H9 (cell line): ENCODE data around the gene PCDHB8. TPM values are rescaled to one million over a fixed set of nuclear protein-coding genes. Genes with fewer than 3 reads are reported as not detected.

Experiments used
- DNase-seq: peaks from one replicate; pipeline ENCODE4 v3.0.0-alpha.2; 2017
- H2AFZ ChIP-seq: one replicate; pipeline ENCODE4 v1.6.1; 2013; ENCODE audit warnings: mild to moderate bottlenecking, low read length, control low read depth, moderate library complexity
- H2AK5ac ChIP-seq: 2 replicates; pipeline ENCODE4 v1.6.1; 2013; ENCODE audit warnings: low read length, control low read depth, mixed read lengths; ENCODE audit not compliant: insufficient read length
- H2BK120ac ChIP-seq: one replicate; pipeline ENCODE4 v1.6.1; 2013; ENCODE audit warnings: low read depth, mild to moderate bottlenecking, low read length, control low read depth, inconsistent platforms; ENCODE audit not compliant: poor library complexity, severe bottlenecking
- H2BK12ac ChIP-seq: 2 replicates; pipeline ENCODE4 v1.6.1; 2013; ENCODE audit warnings: low read length, control low read depth, mixed read lengths, low read depth; ENCODE audit not compliant: insufficient read length
- H2BK15ac ChIP-seq: 2 replicates; pipeline ENCODE4 v1.6.1; 2013; ENCODE audit warnings: low read depth, low read length, control low read depth
- H2BK20ac ChIP-seq: one replicate; pipeline ENCODE4 v1.6.1; 2013; ENCODE audit warnings: low read depth, mild to moderate bottlenecking, low read length, control low read depth, inconsistent platforms; ENCODE audit not compliant: poor library complexity, severe bottlenecking
- H2BK5ac ChIP-seq: 2 replicates; pipeline ENCODE4 v1.6.1; 2013; ENCODE audit warnings: low read length, control low read depth, mixed read lengths; ENCODE audit not compliant: insufficient read length
- H3K14ac ChIP-seq: 2 replicates; pipeline ENCODE4 v1.6.1; 2013; ENCODE audit warnings: low read length, control low read depth; ENCODE audit not compliant: insufficient read depth
- H3K18ac ChIP-seq: 2 replicates; pipeline ENCODE4 v1.6.1; 2013; ENCODE audit warnings: low read depth, mild to moderate bottlenecking, mixed read lengths, low read length, control low read depth; ENCODE audit not compliant: insufficient read length
- H3K23ac ChIP-seq: 2 replicates; pipeline ENCODE4 v1.6.1; 2013; ENCODE audit warnings: low read length, control low read depth, mixed read lengths, low read depth; ENCODE audit not compliant: insufficient read length
- H3K23me2 ChIP-seq: 2 replicates; pipeline ENCODE4 v1.6.1; 2013; ENCODE audit warnings: low read depth, mild to moderate bottlenecking, mixed read lengths, low read length, control low read depth; ENCODE audit not compliant: insufficient read length, poor library complexity, severe bottlenecking
- H3K27ac ChIP-seq: 2 replicates; pipeline ENCODE4 v1.5.1; 2013; ENCODE audit warnings: low read length, control low read depth, mixed read lengths, low read depth; ENCODE audit not compliant: insufficient read length
- H3K27me3 ChIP-seq: 2 replicates; pipeline ENCODE4 v1.6.1; 2013; ENCODE audit warnings: low read length, control low read depth, inconsistent platforms; ENCODE audit not compliant: insufficient read depth
- H3K4ac ChIP-seq: 2 replicates; pipeline ENCODE4 v1.6.1; 2013; ENCODE audit warnings: low read depth, mild to moderate bottlenecking, control low read depth, inconsistent platforms, low read length, moderate library complexity
- H3K4me1 ChIP-seq: 2 replicates; pipeline ENCODE4 v1.6.1; 2013; ENCODE audit warnings: low read length, control low read depth, inconsistent platforms; ENCODE audit not compliant: insufficient read depth
- H3K4me2 ChIP-seq: 2 replicates; pipeline ENCODE4 v1.6.1; 2013; ENCODE audit warnings: low read length, control low read depth, mixed read lengths; ENCODE audit not compliant: insufficient read length, insufficient read depth
- H3K56ac ChIP-seq: 2 replicates; pipeline ENCODE4 v1.6.1; 2013; ENCODE audit warnings: low read depth, mild to moderate bottlenecking, mixed read lengths, low read length, control low read depth; ENCODE audit not compliant: insufficient read length
- H3K79me1 ChIP-seq: 2 replicates; pipeline ENCODE4 v1.6.1; 2013; ENCODE audit warnings: low read depth, mild to moderate bottlenecking, moderate library complexity, low read length, control low read depth, inconsistent platforms; ENCODE audit not compliant: insufficient read depth, poor library complexity, severe bottlenecking
- H3K79me2 ChIP-seq: 2 replicates; pipeline ENCODE4 v1.6.1; 2013; ENCODE audit warnings: low read length, control low read depth, inconsistent platforms; ENCODE audit not compliant: insufficient read depth
- H3K9ac ChIP-seq: 2 replicates; pipeline ENCODE4 v1.6.1; 2013; ENCODE audit warnings: low read length, control low read depth, mixed read lengths; ENCODE audit not compliant: insufficient read length; ENCODE audit errors: extremely low read depth
- H3K9me3 ChIP-seq: one replicate; pipeline ENCODE4 v1.6.1; 2013; ENCODE audit warnings: low read depth, low read length, inconsistent platforms; ENCODE audit not compliant: control insufficient read depth
- H3T11ph ChIP-seq: one replicate; pipeline ENCODE4 v1.6.1; 2013; ENCODE audit warnings: mild to moderate bottlenecking, low read length, control low read depth, inconsistent platforms
- H4K20me1 ChIP-seq: one replicate; pipeline ENCODE4 v1.6.1; 2013; ENCODE audit not compliant: control insufficient read depth, insufficient read length, insufficient read depth
- H4K5ac ChIP-seq: 2 replicates; pipeline ENCODE4 v1.6.1; 2013; ENCODE audit warnings: low read depth, mild to moderate bottlenecking, mixed read lengths, low read length, control low read depth; ENCODE audit not compliant: insufficient read length
- H4K8ac ChIP-seq: replicated peaks from 2 replicates; pipeline ENCODE4 v1.6.1; 2013; ENCODE audit warnings: low read length, control low read depth, mixed read lengths, low read depth; ENCODE audit not compliant: insufficient read length
- H4K91ac ChIP-seq: 2 replicates; pipeline ENCODE4 v1.6.1; 2013; ENCODE audit warnings: low read depth, mild to moderate bottlenecking, moderate library complexity, mixed read lengths, low read length, control low read depth; ENCODE audit not compliant: insufficient read length
- H3K27ac Mint-ChIP-seq, 3 experiments: 2 replicates in 2 of 3; 3 replicates in 1 of 3; pipeline ENCODE4 v1.8.0; 2020 to 2021; ENCODE audit warnings: mixed read lengths in 3 of 3, mild to moderate bottlenecking in 1 of 3, moderate library complexity in 1 of 3
- H3K27me3 Mint-ChIP-seq: 2 replicates; pipeline ENCODE4 v1.8.0; 2021; ENCODE audit warnings: low read depth, mild to moderate bottlenecking, moderate library complexity, mixed read lengths
- H3K36me3 Mint-ChIP-seq, 3 experiments: 2 replicates in 2 of 3; 3 replicates in 1 of 3; pipeline ENCODE4 v1.8.0; 2020 to 2021; ENCODE audit warnings: low read depth in 3 of 3, mixed read lengths in 3 of 3; ENCODE audit not compliant: insufficient read depth in 1 of 3
- H3K4me1 Mint-ChIP-seq, 2 experiments: 2 replicates each; pipeline ENCODE4 v1.8.0; 2020; ENCODE audit warnings: mixed read lengths in 2 of 2
- H3K4me3 Mint-ChIP-seq, 2 experiments: 2 replicates in 1 of 2; 3 replicates in 1 of 2; pipeline ENCODE4 v1.8.0; 2020 to 2021; ENCODE audit warnings: mild to moderate bottlenecking in 2 of 2, mixed read lengths in 2 of 2, moderate library complexity in 1 of 2
- H3K9me3 Mint-ChIP-seq, 2 experiments: 2 replicates in 1 of 2; 3 replicates in 1 of 2; pipeline ENCODE4 v1.8.0; 2020; ENCODE audit warnings: mild to moderate bottlenecking in 2 of 2, mixed read lengths in 2 of 2, moderate library complexity in 1 of 2
- CTCF ChIP-seq: fragments of 200-600 bp; sonication (generic); conservative IDR thresholded peaks from 3 replicates; pipeline ENCODE4 v1.8.0; 2021; ENCODE audit warnings: antibody characterized with exemption, mild to moderate bottlenecking
- WGBS: extraction: QIAGEN DNeasy Blood & Tissue Kit; methylation state at CpG from one replicate; pipeline ENCODE4 v1.1.7; 2013; ENCODE audit warnings: missing lambda C conversion rate, low lambda C conversion rate, mixed read lengths; ENCODE audit not compliant: insufficient read length; ENCODE audit errors: extremely low coverage; 5-methylcytosine and 5-hydroxymethylcytosine counted together
- total RNA-seq: library from RNA; stranded (reverse); gene quantifications from 2 replicates; pipeline ENCODE4 v1.2.1, GENCODE V29; 2021

The PCDHB8 gene
- total RNA-seq, 1 experiment from 2014 or later, result 0.57 TPM

GRCh38 chr5:141196363-141196762 is 18.8 kb downstream of the PCDHB8 start:
- H3K9me3 ChIP-seq, result no peaks in the 10 kb centered on the region
- no peak overlapping the region for H3K4me2 ChIP-seq
- H3K4me1 ChIP-seq, result no peaks in the 10 kb centered on the region
- H3K79me1 ChIP-seq, result no peaks in the 10 kb centered on the region
- Mint-ChIP-seq H3K27ac (no peak overlapping the region), H3K9me3 (peaks cover 35 to 38% of the 10 kb centered on the region in 2 experiments), H3K36me3 (peaks cover 8 to 30% (median 9%) of the 10 kb centered on the region in 3 experiments; a peak in 6 of 7 replicates), H3K4me1 (peaks cover 4 to 11% of the 10 kb centered on the region in 2 experiments), H3K4me3 (no peak overlapping the region), H3K27me3 (no peaks in the 10 kb centered on the region; the same call in 1 of the 2 replicates)
- no peak overlapping the region for H3K9ac ChIP-seq
- no peak for DNase-seq
- no peaks in the 10 kb centered on the region for H4K20me1 ChIP-seq
- no peak overlapping the region for H3K18ac ChIP-seq
- H3K23ac ChIP-seq, result no peak overlapping the region
- H3K27ac ChIP-seq, result no peak overlapping the region
- H3K14ac ChIP-seq, result no peak overlapping the region
- H2BK15ac ChIP-seq, result no peak overlapping the region
- no peak overlapping the region for H2BK12ac ChIP-seq
- no peak overlapping the region for H2BK20ac ChIP-seq
- no peak overlapping the region for H2AFZ ChIP-seq
- H3K56ac ChIP-seq, result no peak overlapping the region
- no peak overlapping the region for H4K91ac ChIP-seq
- H3T11ph ChIP-seq, result no peak overlapping the region
- no peak overlapping the region for H4K8ac ChIP-seq
- no peak overlapping the region for H4K5ac ChIP-seq
- H3K23me2 ChIP-seq, result no peaks in the 10 kb centered on the region
- no peak overlapping the region for H2BK5ac ChIP-seq
- H3K79me2 ChIP-seq, result no peaks in the 10 kb centered on the region
- no peak overlapping the region for H3K4ac ChIP-seq
- no peak for TF ChIP-seq CTCF
- no CpG with 5 or more reads among the region's 3 CpGs for WGBS
- no peak overlapping the region for H2AK5ac ChIP-seq
- no peak overlapping the region for H2BK120ac ChIP-seq
- no peaks in the 10 kb centered on the region for H3K27me3 ChIP-seq
